NCI-H1930 (cell line): ENCODE measurements around the gene NRSN2.
"Not testable (repeated sequence)": the region's sequence is repeated elsewhere in the genome, so short reads cannot be mapped to it uniquely, and the experiment has no call there.

Source experiments
- DNase-seq, 2 experiments: peaks; one replicate each; lab custom pipeline; 2025; lab: John Stamatoyannopoulos, UW

The NRSN2 gene

DNA sequence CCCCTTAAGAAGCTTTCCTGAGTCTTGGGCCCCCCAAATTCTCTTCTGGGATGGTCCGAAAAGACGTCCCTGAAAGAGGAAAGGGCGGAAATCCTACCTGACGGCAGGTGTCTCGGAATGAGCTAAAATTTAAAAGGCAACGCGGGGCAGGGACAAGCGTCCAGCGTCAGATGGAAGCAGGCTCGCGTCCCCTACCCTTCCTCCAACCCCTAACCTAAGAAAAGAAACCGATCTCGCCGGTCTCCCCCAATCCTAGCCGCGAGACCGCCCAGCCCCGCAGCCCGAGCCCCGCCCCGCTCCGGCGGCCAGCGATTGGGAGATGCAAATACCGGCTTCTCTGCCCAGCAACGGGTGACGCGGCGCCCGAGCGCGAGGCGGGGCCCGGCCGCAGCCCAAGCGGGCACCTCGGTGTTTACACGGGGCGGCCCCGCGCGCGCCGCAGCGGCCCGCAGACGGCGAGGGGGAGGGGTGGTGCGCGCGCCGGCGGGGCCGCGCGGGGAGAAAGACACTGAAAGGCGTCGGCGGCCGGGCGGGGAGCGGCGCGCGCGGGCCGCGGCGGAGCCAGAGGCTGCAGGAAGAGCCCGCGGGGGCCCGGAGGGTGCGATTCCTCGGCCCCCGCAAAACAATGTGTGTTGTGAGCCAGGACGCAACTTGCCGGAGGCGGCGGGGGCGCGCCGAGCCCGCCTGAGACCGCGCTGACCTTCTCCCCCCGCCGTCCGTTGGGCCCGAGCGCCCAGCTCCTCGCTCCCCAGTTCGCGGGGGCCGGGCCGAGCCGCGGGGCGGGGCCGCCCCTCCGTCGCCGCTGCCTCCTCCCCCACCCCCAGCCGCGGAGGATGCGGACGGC, 21.6 kb upstream of the NRSN2 start, which contains the start of gene SOX12:
Gene SOX12 (plus strand): TSS at position 508 of the 844 bp plus-strand sequence. CDS start 373 bp downstream, outside the sequence.
- peak; percentile 89 to 93 for DNase-seq

DNA sequence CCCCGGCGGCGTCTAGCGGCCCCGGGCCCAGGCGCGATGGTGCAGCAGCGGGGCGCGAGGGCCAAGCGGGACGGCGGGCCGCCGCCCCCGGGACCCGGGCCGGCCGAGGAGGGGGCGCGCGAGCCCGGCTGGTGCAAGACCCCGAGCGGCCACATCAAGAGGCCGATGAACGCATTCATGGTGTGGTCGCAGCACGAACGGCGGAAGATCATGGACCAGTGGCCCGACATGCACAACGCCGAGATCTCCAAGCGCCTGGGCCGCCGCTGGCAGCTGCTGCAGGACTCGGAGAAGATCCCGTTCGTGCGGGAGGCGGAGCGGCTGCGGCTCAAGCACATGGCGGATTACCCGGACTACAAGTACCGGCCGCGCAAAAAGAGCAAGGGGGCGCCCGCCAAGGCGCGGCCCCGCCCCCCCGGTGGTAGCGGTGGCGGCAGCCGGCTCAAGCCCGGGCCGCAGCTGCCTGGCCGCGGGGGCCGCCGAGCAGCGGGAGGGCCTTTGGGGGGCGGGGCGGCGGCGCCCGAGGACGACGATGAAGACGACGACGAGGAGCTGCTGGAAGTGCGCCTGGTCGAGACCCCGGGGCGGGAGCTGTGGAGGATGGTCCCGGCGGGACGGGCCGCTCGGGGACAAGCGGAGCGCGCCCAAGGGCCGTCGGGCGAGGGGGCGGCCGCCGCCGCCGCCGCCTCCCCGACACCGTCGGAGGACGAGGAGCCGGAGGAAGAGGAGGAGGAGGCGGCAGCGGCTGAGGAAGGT, 20.8 kb upstream of the NRSN2 start:
- DNase-seq: peak; percentile 36 to 64

DNA sequence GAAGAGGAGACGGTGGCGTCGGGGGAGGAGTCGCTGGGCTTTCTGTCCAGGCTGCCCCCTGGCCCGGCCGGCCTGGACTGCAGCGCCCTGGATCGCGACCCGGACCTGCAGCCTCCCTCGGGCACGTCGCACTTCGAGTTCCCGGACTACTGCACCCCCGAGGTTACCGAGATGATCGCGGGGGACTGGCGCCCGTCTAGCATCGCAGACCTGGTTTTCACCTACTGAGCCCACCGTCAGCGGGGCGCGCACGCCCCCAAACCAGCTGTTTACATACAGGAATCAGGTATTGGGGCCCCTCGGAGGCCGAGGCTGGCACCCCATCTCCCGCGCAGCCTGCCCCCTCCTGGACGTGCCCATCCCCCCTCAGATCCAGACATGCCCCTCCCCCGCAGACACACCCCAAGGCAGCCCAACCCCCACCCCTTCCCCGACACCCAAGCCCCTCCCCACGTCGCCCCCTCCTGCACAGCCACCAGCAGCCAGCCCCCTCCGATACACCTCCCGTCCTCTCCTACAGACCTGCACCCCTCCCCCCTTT, 20.2 kb upstream of the NRSN2 start:
- DNase-seq: no peak

DNA sequence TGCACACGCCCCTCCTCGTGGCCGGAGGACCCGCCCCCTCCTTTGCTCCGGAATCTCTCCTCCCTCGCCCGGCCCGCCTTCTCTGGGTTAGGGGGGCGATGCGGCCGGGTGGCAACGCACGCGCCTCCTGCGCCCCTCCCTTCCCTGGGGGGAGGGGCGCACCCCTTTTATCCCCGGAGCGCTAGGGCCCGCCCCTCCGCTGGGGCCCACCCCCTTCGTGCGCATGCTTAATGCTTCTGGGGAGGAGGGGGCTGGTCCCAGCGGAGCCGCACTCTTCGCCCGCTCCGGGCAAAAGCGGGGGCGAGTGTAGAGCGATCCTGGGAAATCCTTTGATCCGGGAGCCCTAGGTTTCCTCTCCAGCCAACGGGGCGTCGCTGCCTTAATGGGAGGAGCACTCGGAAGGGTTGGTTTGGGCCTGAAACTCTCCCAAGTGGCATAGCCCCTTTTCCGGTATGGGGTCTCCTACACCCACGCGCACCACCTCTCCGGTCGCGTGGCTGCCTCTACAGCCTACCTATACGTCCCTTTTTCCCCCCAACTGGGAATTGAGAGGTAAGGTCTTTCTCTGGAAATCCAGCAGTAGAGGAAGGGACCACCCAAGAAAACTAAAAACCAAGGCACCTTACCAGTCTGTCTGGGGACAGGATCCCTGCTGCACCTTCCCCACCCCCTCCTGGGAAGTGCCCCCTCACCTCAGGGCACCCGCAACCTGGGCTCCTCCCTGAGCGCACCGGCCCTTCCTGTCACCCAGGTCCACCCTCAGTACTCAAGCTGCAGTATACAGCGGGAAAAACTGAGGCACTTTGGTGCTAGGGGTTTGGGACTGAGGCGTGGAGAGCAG, 19.5 kb upstream of the NRSN2 start:
- DNase-seq: peak; percentile 89 to 90

DNA sequence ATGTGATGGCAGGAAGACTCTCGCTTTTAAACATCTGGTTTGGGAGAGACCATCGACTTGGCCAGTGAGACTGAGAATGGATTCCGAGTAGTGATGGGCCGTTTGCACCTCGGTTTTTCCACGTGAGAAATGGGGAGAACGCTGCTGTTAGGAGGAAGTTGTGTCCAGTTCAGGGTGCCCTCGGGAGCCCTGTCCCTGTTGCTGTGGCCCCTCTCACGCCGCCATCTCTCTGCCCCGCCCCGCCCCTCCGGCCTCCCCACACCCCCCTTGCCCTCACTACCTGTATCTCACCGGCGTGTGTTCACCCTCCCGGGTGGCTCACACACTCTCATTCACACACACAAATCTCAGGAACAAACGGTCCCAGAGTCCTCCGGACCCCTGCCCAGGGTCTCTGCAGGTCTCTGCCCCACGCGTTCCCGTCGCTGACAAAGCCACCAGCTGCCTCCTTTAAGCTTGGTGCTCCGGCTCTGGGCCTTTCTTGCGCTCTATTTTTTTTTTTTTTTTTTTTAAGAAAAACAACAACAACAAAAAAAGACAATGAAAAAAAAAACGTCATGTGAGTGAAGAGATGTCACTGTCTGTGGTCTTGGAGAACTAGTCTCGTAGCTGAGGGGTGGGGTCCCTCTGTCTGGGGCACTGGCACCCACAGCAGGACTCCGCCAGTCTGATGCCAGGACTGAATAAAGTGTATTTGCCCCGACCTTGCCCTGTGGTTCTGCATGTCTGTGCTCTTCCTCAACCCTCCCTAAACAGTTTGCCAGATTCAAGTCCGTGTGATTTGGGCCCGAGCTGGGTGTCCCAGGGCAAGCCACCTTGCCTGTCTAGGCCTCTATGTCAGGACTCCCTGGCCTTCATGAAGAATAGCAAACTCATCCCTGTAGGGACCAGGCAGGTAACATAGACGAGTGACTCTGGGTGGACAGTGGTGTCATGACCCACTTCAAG, 18.6 kb upstream of the NRSN2 start:
- no peak for DNase-seq

DNA sequence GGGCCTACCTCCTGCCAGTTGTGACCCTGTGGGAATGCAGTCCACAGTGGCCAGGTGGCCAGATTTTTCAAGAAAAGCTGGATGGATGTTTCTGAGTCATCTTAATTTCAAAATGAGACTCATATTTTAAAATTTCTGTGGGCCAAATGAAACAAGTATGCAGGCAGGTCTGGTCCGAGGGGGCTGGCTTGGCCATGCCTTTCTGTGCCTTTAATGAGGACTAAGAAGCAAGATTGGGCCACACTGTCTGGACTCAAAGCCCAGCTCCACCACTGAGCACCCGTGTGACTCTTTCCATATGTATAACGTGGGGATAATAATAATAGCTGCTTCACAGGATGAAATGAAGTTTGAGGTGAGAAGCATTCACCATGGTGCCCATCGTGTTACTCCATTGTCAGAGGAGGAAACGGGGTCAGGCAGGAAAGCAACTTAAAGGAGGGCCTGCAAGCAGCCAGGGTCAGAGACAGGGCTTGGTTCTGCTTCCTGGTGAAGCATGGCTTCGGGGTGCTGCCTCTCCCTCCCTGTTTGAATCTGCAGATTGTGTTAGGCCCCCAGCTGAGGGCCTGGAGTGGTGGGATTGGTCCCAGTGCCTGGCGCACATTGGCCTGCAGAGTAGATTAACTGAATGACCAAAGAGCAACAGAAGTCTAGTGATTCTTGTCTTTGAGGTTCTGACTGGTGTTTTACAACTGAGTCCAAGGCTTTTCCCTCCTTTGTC, 17.8 kb upstream of the NRSN2 start:
- no peak for DNase-seq

DNA sequence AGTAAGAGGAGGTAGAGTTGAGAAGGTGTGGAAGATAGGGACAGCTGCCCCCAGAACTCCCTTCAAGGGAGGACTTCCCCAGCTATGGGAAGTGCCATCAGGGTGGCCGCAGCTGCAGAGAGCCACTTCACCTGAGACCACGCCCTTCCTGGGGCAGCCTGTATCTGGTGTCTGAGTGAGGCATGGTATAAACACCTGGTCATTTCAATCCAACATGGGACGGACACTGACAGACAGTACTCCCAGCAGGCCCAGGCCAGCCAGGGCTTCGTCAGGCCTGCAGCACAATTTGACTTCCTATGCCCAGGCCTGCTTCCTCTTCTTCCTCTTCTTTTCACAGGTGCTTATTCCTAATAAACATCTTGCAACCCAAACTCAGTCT, 17.1 kb upstream of the NRSN2 start:
- DNase-seq: no peak

DNA sequence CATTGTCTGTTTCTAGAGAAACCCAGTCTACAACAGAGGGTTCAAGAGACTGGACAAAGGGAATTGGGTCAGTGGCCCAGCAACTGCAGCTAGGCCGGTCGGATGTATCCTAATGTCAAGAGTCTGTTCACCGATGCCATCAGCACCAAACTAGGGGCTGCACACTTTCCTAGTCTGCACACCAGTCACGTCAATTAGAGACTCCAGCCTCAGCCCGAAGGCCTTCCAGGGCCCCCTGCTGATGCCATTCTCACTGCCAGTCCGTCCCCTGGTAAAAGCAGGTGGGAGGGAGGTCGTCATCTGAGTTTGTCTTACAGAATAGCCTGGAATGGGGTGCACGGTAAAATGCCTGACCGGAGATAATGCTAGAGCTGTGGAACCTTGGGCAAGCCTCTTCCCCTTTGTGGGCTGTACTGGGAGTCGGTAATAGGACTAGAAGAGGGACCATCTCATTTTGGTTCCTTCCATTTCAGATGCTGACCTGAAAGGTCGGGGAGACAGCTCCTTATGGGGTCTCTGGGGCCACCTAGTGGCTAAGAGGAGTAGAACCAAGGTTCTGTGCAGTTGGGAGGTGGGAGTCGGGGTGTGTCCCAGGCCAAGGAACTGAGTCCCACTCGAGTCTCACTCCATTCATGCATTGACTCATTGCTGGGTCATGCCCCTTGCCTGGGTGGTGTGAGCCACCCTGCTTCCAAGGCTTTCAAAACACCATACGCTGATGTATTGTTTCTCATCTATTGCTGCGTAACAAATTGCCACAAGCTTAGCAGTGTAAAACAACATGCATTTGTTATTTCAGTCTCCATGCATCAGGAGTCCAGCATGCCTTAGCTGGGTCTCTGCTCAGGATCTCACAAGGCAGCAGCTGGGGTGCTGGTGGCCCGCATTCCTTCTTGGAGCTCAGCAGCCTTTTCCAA, 16.4 kb upstream of the NRSN2 start:
- peak; percentile 18 to 40 for DNase-seq

DNA sequence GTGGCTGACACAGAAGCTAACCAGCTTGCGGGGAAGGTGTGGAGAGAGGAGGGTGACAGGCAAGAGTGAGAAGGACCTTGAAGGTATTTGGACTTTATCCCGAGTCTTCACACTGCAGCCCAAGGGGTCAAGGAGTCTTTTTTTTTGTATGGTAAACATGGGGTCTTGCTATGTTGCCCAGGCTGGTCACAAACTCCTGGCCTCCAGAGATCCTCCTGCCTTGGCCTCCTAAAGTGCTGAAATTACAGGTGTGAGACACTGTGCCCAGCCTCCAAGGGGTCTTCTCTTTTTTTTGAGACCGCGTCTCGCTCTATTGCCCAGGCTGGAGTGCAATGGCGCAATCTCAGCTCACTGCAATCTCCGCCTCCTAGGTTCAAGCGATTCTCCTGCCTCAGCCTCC, 12.3 kb upstream of the NRSN2 start:
- no peak for DNase-seq

DNA sequence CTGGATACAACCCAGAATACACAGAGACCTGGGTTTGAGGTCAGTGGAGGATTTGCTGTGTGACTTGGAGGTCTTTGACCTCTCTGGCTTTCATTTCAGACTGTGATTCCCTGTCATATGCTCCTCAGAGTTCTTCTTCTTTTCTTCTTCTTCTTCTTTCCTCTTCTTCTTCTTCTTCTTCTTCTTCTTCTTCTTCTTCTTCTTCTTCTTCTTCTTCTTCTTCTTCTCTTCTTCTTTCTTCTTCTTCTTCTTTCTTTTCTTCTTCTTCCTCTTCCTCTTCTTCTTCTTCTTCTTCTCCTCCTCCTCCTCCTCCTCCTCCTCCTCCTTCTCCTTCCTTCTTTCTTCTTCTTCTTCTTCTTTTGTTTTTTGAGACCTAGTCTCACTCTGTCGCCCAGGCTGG, 10.9 kb upstream of the NRSN2 start:
- not testable (repeated sequence) for DNase-seq

DNA sequence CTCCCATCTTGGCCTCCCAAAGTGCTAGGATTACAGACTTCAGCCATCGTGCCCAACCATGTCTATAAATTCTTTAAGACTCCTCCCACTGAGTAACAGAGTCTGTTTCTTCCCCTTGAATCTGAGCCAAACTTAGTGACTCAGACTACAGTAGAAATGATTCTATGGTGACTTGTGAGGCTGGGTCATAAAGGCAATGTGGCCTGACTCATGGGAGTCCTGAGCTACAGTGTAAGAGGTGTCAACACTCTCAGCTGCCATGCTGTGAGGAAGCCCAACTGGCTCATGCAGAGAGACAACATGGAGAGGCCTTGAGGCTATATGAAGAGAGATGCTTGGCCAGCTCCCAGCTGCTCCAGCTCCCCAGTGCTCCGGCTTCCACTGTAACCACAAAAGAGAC, 5.2 kb upstream of the NRSN2 start:
- no peak for DNase-seq

DNA sequence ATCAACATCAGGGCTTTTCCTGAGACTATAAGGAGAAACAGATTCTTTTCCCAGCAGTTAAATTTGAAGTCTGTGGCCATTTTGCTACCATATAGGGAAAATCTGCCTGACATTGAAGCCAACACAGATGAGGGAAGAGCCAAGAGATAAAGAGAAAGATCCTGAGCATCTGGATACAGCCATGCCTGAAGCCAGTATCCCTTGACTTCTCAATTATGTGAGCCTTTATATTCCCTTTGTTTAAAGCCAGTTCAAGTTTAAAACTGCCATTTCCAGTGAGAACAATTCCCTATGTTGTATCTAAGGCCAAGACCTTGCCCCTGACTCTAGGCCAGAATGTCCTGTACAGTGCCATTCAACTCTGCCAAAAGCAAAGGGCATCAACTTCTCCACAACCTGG, 3.8 kb upstream of the NRSN2 start:
- no peak for DNase-seq

DNA sequence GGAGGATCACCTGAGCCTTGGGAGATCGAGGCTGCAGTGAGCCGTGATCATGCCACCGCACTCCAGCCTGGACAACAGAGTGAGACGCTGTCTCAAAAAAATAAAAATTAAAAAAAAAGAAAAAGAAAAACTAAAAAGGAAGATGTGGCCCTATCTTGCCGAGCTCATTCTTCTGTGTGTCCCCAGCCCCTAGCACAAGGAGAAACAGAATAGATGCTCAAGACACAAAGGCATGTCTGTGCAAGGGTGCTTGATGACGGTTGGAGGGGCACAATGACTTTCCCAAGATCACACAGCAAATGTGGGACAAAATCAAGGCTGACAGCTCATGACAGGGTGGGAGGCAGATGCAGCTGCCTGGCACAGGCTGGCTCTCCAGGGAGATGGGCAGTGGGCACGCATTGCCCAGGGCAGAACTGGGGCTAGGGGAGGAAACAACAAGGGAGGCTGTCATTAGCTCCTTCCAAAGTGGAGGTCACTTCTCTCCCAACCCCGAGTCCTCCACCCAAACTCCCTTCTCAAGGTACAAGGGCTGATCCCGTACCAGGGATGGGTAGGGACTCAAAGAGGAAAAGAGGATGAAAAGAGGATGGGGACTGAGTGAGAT, 775 bp upstream of the NRSN2 start:
- no peak for DNase-seq

DNA sequence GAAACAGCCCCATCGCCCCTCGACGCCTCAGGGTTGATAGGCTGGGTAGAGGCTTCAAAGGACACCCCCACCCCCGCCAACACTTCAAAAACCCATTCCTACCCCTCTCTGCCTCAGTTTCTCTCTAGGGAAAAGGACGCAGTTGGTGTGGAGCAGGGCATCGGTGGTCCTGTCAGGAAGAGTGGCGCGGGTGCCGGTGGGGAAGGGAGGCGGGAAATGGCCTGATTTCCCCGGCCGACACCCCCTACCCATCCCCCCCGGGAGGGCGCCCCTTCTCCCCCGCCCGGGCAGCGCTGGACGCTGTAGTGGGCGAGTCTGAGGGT, 367 bp downstream of the NRSN2 start:
- DNase-seq: no peak

DNA sequence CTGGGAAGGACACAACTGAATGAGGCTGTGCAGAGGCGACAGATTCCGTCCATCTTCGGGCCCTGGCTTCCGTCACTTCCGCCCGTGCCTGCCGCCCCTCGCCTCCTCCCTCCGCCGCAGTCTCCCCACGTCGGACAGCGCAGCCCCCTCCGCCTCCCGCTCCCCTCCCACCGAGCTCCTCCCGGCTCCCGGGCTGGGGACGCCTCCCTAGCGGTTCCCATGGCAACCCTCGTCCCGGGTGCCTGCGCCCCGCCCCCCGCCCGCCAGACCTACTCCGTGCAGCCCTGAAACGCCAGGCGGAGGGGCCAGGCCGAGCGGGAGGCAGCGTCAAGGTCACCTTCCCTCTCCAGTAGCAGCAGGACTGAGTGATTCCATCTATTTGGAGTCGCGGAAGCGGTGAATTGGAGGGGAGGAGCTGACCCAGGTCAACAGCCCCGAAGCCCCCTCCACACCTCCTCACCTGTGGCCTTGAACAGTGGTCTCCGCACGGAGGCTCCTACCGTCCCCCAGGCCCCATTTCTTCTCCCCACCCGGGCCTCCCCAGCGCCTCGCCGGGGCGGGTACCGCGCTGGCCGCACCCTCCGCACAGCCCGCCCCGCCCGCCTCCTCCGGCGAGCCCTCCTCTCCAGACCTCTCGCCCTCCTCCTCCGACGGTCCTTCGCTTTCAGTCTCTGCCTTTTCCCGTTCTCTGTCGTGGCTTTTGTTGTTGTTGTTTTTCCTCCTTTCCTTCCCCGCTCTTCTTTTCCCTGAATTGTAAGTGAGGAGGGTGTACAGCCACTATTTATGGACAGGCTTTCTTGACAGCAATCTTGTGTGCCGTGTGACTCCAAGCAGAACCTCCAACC, 951 bp downstream of the NRSN2 start:
- peak; percentile 89 to 93 for DNase-seq

DNA sequence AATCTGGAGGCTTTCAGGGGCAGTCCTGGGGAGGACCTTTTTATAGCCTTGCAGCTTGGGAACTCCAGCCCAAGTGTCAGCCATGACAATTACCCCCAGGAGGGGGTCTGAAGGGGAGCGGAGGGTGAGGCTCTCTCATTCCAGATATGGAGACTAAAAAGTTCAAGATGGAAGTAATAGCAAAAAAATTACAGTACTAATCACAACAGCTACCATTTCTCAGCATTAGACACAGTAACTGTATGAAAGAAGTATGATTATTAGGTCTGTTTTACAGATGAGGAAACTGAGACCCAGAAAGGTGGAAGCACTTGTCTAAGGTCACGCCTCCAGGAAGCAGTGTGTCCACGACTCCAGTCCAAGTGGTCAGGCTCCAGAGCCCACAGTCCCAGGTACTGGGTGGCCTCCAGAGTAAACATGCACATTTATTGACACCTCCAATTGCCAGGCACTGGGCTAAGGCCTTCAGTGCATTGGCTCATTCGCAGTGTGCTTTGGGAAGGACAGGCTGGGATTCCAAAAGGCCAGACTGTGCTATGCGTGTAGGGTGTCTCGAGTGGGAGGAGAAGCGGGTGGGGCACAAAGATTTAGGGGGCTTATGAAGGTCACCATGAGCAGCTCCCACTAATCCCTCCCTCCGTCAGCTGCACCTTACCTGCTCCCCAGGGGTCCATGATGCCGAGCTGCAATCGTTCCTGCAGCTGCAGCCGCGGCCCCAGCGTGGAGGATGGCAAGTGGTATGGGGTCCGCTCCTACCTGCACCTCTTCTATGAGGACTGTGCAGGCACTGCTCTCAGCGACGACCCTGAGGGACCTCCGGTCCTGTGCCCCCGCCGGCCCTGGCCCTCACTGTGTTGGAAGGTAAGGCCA, 2.3 kb downstream of the NRSN2 start:
- DNase-seq: no peak

DNA sequence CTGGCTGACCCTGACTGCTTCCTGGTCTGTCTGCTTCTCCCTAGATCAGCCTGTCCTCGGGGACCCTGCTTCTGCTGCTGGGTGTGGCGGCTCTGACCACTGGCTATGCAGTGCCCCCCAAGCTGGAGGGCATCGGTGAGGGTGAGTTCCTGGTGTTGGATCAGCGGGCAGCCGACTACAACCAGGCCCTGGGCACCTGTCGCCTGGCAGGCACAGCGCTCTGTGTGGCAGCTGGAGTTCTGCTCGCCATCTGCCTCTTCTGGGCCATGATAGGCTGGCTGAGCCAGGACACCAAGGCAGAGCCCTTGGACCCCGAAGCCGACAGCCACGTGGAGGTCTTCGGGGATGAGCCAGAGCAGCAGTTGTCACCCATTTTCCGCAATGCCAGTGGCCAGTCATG, 6.3 kb downstream of the NRSN2 start:
- DNase-seq: no peak
